GM19351 (cell line): ENCODE results near the gene HTR1E.
"Not testable (repeated sequence)": the region's sequence is repeated elsewhere in the genome, so short reads cannot be mapped to it uniquely, and the experiment has no call there.

Experiments
- ATAC-seq: cut with Tn5 transposase; IDR thresholded peaks from one replicate; pipeline ENCODE4 v1.9.1; 2021; ENCODE audit warnings: mild to moderate bottlenecking, moderate library complexity; ENCODE audit not compliant: unreplicated experiment

HTR1E gene, protein sequence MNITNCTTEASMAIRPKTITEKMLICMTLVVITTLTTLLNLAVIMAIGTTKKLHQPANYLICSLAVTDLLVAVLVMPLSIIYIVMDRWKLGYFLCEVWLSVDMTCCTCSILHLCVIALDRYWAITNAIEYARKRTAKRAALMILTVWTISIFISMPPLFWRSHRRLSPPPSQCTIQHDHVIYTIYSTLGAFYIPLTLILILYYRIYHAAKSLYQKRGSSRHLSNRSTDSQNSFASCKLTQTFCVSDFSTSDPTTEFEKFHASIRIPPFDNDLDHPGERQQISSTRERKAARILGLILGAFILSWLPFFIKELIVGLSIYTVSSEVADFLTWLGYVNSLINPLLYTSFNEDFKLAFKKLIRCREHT

DNA sequence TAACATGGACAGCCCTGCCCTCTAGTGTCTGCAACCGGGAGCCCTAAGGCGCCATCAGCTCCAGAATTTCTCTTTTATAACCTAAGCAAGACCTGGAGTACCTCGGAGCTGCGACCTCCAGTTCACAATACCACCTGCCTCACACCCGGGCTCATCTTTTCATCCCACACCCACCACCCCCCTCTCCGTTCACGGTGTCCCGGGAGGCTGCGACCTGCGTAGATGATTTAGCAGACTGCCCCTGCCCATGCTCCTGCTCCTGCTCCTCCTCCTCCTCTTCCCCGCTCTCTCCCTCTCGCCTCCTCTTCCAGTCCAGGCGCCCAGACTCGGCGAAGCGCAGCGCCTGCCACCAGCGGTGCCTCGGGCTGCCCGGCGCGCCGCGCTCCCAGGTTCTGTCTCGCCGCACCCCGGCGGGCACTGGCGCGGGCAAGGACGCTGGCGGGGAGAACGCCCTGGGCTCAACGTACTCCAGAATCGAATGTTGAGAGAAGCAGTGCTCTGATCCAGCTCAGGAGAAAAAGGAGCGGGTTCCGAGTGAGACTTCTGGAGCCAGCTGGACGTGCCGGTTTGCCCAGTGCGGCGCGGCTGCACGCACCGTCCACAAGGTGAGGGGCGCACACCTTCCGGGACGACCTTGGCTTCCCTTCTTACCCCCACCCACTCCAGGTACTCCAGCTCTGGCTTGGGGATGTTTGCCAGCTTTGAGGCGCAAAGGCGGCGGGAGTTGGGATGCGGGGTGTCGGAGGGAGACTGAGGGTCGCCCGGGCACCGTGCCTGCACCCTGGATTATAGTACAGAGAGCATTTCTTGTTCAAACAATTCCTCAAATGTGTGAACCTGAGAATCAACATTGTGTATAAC lies at the start of gene HTR1E:
Gene HTR1E, plus strand, starts transcription at position 310 of the 861 bp plus-strand sequence. CDS start 77,807 bp downstream, outside the sequence.
- ATAC-seq, result peak; percentile 80

DNA sequence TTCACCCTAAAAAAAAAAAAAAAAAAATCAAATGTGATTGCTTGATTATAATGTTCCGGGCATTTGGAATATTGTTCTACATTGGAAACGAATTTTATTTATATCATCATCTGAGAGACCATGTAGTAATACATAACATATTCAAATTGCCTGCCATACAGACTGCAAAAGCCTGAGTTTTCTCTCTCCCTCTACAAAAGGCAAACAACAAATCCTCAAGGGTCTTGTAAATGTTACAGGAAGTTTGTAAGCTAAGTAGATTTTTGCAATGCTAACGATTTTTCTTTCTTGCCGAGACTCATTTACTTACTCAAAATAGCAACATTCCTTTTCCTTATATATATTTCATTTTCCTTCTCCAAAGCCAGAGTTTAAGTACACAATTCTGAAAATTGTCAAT lies 49.0 kb upstream of the HTR1E start:
- no peak for ATAC-seq

DNA sequence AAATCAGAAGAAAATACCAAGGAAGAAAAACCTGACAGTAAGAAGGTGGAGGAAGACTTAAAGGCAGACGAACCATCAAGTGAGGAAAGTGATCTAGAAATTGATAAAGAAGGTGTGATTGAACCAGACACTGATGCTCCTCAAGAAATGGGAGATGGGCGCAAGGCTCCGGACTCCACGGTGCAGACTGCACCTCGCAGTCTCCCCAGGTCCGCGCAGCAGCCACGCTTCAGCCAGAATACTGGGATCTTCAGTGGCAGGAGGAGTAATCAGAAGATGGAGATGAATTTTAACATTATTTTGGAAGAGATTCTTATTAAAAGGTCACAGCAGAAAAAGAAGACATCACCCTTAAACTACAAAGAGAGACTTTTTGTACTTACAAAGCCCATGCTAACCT lies 40.1 kb upstream of the HTR1E start:
- not testable (repeated sequence) for ATAC-seq

DNA sequence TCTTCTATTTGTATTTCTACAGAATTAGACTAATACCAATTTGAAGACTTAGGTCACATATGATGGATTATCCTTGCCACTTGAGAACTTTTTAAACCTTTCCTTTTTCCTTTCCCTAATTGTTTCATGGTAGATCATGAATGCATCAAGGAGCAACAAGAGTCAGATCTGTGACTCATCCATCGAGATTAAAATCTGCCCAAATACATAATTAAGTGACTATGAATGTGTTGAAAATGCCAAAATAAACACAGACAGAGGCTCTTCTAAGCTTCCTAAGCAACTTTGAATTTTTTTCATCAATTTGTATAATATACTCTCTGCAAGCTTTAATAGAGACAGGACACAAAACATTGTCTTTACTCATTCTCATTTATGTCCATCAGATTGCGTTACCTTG lies 23.5 kb upstream of the HTR1E start:
- no peak for ATAC-seq

DNA sequence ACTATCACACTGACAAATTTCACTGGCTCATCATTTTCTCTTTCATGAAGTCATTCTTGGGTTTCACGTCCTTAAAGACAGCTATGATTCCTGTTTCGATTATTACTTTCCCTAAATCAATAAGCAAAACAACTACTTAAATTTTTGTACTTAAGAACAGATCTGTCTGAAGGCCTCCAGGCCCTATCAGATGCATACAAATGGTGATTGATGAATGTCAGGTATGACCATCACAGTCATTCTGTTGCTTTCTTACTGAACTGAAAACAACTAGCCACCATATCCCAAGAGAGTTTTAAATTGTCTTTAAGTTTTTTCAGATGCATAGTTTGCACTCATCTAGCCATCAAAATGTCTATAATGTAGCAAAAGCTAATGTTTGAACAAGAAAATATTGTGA lies 20.9 kb upstream of the HTR1E start:
- no peak for ATAC-seq

DNA sequence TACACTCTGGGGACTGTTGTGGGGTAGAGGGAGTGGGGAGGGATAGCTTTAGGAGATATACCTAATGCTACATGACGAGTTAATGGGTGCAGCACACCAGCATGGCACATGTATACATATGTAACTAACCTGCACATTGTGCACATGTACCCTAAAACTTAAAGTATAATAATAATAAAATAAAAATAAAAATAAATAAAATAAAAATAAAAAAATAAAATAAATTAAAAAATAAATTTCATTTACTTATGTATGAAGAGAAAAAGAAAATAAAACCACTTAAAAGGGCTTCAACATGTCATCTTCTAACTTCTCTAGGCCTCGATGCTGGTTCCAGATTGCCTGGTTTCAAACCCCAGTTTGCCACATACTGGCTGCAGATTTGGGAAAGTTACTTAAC lies 10.2 kb upstream of the HTR1E start:
- ATAC-seq, result not testable (repeated sequence)

DNA sequence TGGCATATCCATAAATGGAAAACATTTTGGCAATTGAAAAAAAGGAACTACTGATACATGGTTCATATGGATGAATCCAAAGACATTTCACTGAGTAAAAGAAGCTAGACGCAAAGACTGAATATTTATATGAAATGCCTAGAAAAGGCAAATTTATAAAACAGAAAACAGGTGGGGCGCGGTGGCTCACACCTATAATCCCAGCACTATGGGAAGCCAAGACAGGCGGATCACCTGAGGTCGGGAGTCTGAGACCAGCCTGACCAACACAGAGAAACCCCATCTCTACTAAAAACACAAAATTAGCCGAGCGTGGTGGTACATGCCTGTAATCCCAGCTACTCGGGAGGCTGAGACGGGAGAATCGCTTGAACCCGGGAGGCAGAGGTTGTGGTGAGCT lies 9.5 kb upstream of the HTR1E start:
- ATAC-seq, result not testable (repeated sequence)

DNA sequence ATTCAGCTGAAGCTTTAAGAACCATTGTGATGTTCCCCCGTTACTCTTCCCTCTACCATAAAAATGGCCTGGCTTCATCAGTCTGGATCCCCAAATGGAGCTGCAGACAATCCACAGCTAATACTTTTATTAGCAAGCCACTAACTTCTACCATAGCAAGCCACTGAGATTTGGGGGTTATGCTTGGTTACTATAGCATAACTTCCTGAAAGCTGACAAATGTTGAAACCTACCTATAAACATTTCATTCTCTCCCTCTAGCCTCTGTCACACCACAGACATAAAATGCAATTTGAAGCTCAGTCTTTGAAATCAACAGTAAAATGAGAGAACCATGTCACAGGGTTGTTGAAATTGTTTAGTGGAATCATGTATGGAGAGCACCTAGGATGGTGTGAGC lies 3.0 kb upstream of the HTR1E start:
- peak; percentile 60 for ATAC-seq

DNA sequence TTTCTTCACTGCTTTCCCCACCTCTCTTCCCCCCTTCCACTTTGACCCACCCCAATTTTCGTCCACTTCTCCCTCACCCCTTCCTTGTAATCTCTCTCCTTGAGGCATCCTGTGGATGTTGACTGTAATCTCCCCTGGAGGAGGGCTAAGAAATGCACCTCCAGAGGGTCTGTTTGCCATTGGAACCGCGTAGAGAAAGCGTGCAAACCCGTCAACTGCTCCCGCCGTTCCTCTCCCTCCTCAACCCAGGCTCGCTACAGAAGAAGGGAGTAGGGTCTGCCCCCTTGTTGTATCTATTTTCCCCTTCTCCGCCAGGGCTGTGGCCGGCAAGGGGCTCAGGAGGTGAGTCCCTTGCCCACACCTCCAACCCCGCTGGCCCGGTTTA lies 502 bp upstream of the HTR1E start:
- ATAC-seq, result peak; percentile 16

DNA sequence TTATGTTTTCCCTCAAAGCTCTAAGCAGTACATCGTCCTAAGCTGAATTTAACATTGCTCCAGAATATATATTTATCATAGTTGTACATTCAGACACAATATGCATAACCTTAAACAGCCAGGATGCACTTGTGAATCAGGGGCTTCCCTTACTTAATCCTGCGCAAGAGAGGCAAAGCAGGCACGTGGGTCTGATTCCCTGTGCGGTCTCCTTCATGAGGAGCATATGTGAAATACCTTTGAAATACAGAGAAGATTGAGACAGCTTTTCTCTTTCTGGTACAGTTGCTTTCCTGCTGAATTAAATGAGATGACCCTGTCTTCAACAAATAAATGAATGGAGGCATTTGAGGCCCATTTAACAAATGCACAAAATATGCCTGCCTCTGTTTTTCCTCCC lies 1.5 kb downstream of the HTR1E start:
- ATAC-seq, result no peak

DNA sequence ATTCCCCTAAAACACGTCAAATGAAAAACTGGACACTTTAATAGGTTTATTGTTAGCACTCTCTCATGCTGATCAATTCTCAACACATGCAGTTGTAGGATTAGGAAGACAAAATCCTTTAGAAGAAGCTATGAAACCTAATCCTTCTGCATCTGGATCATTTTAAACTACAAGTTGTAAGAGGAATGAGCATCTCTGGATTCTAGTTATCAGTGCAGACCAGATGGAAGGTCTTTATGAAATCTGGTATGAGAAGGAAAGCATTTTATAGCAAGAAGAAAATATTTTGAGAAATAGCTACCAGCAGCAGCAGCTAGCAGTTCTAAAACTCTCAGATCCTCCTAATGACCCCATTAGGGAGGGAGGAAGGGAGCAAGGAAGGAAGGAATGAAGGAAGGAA lies 4.1 kb downstream of the HTR1E start:
- ATAC-seq, result no peak

DNA sequence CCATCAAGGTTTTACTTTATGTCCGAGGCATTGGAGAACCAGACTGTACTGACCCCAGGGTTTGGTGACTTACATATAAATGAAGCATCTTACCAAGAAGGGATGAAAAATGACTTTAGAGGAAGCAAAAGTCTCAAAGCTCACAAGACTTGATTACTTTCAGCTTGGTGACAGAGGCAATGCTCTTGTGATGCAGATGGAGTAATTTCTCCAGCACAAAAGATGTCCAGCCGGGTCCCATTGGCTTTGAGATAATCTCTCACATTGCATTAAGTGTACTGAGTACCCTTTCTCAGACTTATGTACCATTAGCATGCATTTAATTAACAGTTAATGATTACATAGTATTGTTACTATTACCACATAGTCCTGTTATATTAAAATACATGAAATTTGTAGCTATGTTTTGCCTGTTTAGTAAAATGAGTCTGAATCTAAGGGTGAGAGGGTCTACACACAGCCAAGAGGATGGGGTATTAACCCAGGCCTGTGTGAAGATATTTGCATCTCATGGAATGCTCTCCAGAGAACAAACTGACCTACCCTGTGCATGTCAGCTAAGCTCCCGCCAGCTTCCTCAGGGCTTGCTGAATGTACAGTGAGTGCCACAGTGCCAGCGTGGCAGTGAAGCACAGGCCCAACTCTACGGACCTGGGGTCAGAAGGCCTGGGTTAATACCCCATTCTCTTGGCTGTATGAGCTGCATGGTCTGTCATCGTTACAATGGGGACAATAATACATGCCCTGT lies 5.6 kb downstream of the HTR1E start:
- ATAC-seq, result no peak

DNA sequence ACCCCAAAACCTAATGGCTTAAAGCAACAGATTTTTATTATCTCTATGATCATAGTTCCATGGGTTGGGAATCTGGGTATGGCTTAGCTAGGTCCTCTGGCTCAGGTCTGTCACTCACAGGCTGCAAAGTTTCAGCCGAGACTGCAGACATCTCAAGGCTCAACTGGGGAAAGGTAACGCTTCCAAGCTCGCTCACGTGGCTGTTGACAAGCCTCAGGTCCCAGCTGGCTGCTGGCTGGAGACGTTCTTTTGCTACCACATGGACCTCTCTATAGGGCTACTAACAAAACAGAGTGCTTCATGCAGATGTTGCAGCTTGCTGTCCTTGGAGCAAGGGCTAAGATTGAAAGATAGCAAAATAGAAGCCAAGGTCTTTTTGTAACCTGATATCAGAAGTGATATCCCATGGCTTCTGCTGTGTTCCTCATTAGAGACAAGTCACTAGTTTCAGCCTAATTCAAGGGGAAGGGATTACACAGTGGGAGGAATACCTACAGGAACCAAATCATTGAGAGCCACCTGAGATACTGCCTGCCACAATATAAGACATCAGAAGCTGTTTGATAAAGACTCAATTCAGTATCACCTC lies 6.6 kb downstream of the HTR1E start:
- ATAC-seq, result no peak

DNA sequence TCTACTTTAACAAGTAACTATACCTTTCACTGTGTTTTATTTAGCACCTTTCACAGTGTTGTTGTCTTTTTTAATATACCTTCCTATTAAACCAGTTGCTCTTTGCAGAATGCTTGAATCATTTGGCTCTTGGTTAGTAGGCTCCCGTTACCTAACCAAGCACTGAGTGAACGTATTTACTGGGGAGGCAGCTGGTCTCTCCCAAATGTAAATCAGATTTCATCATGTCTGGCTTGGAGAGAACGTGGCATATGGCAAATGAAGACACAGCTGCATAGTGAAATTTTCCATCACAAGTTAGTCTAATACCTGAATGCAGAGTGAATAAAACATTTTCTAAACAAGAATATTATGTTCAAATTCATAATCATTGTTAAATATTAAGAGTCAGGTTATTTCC lies 12.4 kb downstream of the HTR1E start:
- ATAC-seq, result no peak

DNA sequence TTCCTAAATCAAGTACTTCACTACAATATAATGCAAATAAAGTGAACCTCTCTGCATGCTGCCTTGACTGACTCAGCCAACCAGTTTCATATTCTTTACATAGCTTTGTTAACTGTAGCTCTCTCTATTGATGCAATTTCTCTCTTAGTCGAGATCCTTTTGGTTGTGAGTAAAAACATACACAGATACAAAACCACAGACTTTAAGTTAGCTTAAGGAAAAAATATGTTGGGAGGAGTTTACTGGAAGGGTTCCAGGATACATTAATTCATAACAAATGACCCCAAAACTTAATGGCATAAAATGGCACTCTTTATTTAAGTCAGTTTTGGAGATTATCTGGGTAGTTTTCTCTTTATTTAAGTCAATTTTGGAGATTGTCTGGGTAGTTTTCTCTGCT lies 15.7 kb downstream of the HTR1E start:
- no peak for ATAC-seq

DNA sequence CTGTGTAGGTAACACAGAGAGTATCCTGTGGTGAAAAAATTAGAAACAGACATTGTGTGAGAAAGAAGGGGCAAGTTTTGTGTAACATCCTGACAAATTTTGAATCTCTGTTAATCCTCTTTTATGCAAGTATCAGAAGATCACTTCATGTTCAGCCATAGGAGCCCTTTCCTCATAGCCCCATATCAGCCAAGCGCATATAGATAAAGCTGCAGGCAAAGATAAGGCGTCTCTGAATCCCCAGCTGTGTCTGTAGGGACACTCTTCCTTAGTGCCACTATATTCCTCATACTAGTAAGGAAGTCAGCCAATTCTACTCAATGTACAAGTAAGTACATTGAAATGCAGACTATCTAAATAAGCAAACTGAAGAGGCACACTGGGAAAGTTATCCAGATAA lies 22.3 kb downstream of the HTR1E start:
- no peak for ATAC-seq

DNA sequence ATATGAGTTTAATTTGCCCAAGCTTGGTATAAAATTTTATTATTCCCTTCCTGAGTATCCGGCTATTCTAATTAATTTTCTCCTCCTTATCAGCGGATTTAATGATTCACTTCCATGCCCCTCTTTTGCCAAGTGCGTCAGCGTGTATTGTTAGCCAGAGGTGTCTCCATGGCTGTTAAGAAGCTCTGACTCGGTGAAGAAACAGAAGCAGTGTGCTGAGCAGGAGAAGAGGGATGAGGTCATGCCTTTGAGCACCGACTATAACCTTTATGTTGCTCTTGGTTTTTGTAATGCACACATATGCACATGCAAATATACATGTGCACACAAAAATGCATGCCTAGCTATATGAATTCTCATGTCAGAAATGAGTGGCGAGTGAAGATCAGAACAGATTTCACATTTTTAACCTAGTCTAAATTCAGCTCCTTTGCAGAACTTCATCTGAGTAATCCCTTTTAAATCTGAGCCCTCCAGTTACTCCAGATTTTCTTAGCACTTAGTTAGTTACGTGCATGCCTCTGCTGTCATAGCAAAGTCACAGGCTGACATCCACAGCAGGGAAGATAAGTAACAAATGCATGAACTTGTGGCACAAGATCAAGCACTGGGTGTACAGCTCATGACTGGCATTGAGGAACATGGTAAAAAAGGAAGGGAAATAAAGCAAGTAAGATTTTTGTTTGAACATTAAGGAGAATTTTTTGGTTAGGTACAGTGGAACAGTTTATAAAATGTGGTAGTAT lies 24.3 kb downstream of the HTR1E start:
- ATAC-seq, result no peak

DNA sequence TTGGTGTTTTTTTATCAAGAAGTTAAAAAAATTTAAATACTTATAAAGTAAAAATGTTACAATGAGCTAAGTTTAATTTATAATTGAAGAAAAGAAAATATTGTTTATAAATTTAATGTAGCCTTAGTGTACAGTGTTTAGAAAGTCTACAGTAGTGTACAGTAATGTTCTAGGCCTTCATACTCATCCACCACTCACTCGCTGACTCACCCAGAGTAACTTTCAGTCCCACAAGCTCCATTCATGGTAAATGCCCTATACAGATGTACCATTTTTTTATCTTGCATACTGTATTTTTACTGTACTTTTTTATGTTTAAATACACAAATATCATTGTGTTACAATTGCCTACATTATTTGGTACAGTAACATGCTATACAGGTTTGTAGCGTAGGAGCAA lies 26.0 kb downstream of the HTR1E start:
- ATAC-seq, result no peak

DNA sequence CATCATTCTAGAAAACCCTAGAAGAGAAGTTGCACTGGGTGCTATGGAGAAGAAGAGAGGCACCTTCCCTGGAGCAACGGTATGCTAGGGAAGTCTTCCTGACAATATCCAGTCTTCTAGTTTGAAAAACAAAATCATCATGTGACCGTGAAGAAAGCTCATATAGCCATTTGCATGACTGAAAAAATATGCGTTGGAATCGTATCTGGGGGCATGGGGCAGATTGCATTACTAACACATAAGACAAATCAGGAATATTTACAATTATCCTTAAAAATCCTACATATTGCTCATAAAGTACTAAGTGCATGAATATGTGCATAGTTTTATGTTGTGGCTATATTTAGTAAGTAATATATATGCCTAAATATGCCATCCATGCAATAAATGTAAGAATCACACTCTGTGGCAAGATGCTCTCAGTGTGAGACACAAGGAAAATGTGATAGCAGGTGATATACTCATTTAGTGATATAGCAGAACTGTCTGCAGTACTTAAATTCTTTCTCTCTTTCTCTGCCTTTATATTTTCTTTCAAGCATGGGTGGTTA lies 26.8 kb downstream of the HTR1E start:
- ATAC-seq, result no peak

DNA sequence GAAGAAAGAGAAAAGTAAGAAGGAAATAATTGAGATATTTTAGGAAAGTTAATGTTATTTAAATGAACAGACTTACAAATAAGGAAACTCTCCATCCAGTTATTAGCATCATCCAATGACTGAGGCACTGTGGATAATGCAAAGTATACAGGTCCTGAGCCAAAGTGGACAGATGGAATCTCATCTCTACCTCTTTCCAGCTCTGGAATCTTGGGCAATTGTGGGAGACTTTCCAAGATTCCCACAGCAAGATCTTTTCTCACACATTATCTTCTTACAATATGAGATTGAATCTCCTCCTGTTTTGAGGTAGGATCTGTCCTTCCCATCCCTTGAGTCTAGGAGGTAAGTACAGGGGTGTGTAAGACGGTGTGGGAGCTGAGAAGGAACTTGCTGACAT lies 28.9 kb downstream of the HTR1E start:
- ATAC-seq, result no peak
